HG03342 (cell line): ENCODE measurements around the gene COL26A1.
"Not testable (repeated sequence)": the region's sequence is repeated elsewhere in the genome, so short reads cannot be mapped to it uniquely, and the experiment has no call there.

Experiments
- ATAC-seq: cut with Tn5 transposase; IDR thresholded peaks from one replicate; pipeline ENCODE4 v1.9.1; 2021; ENCODE audit warnings: mild to moderate bottlenecking, moderate library complexity; ENCODE audit not compliant: unreplicated experiment

COL26A1 gene

DNA sequence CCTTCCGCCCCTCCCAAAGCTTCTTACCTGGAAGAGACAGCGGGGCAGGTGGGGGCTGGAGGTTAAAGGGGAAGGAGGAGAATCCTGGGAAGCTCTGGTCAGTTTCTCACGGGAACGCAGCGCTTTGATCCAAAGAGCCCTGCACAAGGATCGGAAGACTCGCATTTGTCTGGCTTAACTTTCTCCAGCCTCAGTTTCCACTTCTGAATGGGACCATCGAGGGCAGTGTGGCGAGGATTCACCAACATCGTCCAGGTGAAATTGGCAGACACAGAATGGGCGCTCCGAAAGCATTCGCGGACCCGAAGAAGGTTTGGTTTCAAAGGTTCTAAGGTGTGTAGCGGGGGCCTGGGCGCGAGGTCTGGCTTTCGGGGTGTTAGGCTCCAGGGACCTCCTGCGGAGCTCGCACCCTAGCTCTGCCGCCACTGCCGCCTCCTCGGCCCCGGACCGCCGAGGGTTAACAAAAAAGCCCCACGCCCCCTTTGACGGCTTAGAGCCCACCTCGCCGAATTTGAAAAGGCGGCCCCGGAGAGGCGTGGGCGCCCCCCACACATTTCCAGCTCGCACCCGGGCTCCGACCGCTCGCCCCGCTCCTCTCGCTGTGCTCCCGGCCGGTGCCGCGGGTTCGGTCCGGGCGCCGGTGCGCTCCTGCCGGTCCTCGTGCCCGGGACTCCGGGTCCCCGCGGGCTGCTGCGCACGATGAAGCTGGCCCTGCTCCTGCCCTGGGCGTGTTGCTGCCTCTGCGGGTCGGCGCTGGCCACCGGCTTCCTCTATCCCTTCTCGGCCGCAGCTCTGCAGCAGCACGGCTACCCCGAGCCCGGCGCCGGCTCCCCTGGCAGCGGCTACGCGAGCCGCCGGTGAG lies at the start of gene COL26A1:
COL26A1 (plus strand) TSS at position 542 of the 862 bp plus-strand sequence; CDS start at position 700, 158 bp downstream.
- no peak for ATAC-seq

GRCh38 chr7:101315336-101315735 lies 47.3 kb upstream of the COL26A1 start:
- no peak for ATAC-seq

GRCh38 chr7:101319401-101319800 lies 43.3 kb upstream of the COL26A1 start:
- ATAC-seq: no peak

- ATAC-seq: peak; percentile 92
These were observed 40.9 kb upstream of the COL26A1 start, which contains the start of gene IFT22 for GRCh38 chr7:101321491-101322401. Gene IFT22 (minus strand): TSS chr7:101321812. CDS start chr7:101321709, 103 bp downstream.

DNA sequence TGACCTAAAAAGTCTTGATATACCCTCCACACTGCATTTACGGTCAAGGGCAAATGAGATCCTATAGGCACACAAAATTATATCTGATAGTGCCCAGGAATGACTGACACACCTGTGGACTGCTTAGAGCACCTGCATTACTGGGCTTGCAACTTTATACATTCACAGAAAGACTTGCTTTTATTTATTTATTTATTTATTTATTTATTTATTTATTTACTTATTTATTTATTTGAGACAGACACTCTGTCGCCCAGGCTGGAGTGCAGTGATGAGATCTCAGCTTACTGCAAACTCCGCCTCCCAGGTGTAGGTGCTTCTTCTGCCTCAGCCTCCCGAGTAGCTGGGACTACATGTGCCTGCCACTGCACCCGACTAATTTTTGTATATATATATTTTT lies 34.5 kb upstream of the COL26A1 start:
- no peak for ATAC-seq

DNA sequence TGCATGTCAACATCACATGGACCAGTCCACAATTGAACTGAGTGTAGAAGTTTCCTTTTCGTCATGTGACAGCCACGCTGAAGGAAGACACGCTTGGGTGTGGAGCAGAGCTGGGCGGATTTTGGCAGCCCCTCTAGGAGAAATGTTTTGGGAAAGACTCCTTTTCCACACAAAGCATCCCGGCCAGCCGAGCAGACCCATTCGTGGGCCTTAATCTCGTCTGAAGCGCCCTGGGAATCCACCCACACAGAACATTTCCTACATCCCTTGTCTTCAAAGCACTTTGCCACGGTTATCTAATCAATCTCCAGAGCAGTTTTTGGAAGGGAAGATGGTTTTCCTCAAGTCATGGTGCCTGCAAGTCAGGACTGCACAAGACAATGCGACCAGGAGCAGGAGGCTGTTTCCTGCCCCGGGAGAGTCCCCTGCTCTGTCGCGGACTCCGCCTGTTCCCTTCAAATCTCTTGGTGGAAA lies 32.6 kb upstream of the COL26A1 start:
- ATAC-seq: no peak

DNA sequence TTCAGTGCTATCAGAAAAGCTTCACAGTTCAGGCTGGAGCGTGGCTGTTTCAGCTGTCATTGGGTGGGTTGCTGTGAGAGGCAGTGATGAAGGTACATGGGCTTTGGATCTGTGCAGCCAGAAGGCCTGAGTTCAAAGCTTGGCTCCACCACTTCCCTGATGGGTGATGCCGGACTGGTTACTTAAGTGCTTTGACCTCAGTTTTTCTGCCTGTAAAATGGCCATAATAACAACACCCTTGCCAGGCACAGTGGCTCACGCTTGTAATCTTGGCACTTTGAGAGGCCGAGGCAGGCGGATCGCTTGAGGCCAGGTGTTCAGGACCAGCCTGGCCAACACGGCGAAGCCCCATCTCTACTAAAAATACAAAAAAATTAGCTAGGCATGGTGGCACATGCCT lies 30.6 kb upstream of the COL26A1 start:
- no peak for ATAC-seq

- ATAC-seq: no peak
These were observed 28.8 kb upstream of the COL26A1 start for GRCh38 chr7:101333912-101334311.

DNA sequence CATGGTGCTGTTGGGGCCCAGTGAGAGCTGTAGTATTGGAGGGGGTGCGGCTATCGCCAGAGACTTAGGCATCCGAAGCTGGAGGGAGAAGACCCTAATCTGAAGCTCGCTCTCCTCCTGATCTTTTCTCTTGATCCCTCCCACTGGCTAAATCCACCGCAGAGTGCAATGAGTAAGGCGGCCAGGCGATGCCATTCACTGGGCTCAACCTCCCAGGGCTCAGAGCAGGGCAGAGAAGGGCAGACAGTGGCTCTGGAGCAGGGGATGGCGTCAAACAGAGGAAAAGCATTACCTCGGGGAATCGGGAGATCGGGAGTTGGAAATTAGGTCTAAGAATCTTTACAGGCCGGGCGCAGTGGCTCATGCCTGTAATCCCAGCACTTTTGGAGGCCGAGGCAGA lies 22.3 kb upstream of the COL26A1 start:
- no peak for ATAC-seq

DNA sequence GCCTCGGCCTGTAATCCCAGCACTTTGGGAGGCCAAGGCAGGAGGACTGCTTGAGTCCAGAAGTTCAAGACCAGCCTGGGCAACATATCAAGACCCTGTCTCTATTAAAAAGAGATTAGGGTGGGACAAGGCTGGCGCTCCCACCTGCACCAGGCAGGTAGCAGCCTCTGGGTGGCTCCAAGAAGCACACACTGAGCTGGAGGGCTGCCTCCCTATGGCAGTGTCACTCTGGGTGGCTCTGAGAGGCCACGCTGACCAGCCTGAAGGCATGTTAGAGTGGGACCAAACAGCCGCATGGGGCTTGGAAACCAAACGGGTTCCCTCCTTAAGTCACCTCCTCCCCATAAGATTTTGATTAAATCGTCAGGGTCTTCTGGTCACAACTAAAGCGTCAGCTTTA lies 19.8 kb upstream of the COL26A1 start:
- no peak for ATAC-seq

GRCh38 chr7:101347477-101347876 lies 15.2 kb upstream of the COL26A1 start:
- no peak for ATAC-seq

DNA sequence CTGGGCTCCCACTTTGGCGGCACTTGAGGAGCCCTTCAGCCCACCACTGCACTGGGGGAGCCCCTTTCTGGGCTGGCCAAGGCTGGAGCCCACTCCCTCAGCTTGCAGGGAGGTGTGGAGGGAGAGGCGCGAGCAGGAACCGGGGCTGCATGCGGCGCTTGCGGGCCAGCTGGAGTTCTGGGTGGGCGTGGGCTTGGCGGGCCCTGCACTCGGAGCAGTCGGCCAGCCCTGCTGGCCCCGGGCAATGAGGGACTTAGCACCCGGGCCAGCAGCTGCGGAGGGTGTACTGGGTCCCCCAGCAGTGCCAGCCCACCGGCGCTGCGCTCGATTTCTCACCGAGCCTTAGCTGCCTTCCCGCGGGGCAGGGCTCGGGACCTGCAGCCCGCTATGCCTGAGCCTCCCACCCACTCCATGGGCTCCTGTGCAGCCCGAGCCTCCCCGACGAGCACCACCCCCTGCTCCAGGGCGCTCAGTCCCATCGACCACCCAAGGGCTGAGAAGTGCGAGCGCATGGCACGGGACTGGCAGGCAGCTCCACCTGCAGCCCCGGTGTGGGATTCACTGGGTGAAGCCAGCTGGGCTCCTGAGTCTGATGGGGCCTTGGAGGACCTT lies 14.1 kb upstream of the COL26A1 start:
- ATAC-seq: not testable (repeated sequence)

DNA sequence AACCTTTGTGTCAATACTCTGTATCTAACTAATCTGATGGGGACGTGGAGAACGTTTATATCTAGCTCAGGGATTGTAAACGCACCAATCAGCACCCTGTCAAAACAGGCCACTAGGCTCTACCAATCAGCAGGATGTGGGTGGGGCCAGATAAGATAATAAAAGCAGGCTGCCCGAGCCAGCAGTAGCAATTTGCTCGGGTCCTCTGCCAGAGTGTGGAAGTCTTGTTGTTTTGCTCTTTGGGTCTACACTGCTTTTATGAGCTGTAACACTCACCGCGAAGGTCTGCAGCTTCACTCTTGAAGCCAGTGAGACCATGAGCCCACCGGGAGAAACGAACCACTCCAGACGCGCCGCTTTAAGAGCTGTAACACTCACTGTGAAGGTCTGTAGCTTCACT lies 13.4 kb upstream of the COL26A1 start:
- ATAC-seq: not testable (repeated sequence)

GRCh38 chr7:101352920-101353308 lies 9.8 kb upstream of the COL26A1 start:
- no peak for ATAC-seq

DNA sequence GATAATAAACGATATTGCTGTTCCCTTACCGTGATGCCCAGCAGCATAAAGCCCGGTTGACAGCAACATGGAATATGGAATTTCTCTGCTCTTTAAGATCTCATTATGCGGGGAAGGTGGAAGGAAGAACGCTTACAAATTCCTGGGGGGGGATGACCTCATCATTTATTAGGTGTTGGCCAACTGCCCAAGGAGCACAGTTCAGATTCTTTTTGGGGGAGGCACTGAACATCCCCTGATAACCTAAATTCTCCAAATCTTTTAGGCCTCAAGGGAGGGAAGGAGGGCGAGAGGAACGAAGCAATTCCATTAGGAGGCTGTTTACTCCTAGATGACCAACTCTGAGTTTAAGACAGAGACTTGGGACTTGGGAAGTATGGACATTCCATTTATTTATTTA lies 5.2 kb upstream of the COL26A1 start:
- no peak for ATAC-seq

- ATAC-seq: no peak
These were observed 590 bp downstream of the COL26A1 start for GRCh38 chr7:101363196-101363733.

GRCh38 chr7:101363734-101364374 lies 1.2 kb downstream of the COL26A1 start:
- no peak for ATAC-seq

- no peak for ATAC-seq
These were observed 3.3 kb downstream of the COL26A1 start for GRCh38 chr7:101365956-101366355.

GRCh38 chr7:101367676-101368075 lies 5.0 kb downstream of the COL26A1 start:
- ATAC-seq: no peak

DNA sequence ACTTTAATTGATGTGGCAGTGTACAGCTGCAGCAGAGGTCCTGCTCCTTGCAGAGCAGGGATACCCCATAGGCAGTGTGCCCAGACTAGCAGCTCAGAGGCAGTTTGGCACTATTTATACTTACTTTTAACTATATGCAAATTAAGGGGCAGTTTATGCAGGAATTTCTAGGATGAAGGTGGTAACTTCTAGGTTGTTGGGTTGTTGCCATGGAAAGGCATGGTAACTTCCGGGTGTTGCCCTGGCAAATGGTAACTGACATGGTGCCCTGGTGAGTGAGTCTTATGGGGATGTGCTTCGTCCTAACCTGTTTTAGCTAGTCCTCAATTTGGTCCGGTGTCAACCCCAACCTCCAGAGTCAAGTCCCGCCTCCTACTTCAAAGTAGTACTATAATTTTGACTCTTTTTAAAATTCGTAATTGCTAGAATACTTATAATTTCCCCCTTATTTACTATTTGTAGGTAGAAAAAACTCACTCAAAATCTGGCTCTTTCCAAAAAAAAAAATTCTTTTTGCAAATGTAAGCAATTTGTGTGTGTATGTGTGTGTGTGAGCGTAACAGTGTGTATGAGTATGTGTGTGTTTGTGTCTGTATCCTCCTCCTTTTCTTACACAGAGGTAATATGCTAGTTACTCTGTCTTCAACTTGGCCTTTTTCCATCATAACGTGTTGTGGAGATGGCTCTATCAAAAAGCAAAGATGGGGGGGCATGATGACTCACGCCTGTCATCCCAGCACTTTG lies 5.9 kb downstream of the COL26A1 start:
- no peak for ATAC-seq
